ENCODE results near the gene MIGA1.

Gene MIGA1

GRCh38 chr1:77926561-77927357 is 147.3 kb downstream of the MIGA1 start:
- DNase-seq, result no peak

DNA sequence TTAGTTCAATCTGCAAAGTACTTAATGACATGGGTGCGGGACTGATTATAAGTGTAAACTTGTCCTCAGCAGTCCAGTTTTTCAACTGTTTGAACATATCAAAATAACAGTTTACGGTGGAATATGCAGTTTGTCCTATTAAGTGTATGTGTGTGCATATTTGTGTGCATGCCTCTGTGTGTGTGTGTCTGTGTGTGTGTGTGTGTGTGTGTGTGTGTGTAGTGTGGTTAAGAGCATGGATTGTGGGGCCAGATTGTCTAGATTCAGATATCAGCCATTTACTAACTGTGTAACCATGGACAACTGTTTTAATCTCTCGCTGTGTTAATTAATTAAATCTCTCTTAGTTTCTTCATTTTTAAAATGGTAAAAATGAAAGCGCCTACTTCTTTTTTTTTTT is 148.0 kb downstream of the MIGA1 start:
- no peak for DNase-seq

Data from stimulated activated CD4-positive, alpha-beta T cell treated with anti-CD3 and anti-CD28 coated beads, Interleukin-15, amount 100 ng/mL, for 24 hours (primary cell).